ELF-1 (cell line): ENCODE results near the gene CPLX4.

Source experiments
- DNase-seq: peaks from one replicate; pipeline ENCODE4 v3.0.0-alpha.2; 2016; ENCODE audit warnings: low read depth, low spot score

The CPLX4 gene

GRCh38 chr18:59318460-59319050 lies at the start of gene CPLX4:
CPLX4 (minus strand) TSS chr18:59318649; CDS start chr18:59318462, 187 bp downstream.
- DNase-seq = no peak

GRCh38 chr18:59360381-59360780 lies 41.9 kb upstream of the CPLX4 start:
- DNase-seq = no peak

- no peak for DNase-seq
Observed at GRCh38 chr18:59359576-59359952, 41.1 kb upstream of the CPLX4 start.

- peak; percentile 96 for DNase-seq
Observed at GRCh38 chr18:59358712-59359575, 40.5 kb upstream of the CPLX4 start, which contains the start of gene LMAN1. LMAN1 (minus strand) TSS chr18:59359265; CDS start chr18:59359244, 21 bp downstream.

GRCh38 chr18:59358414-59358711 lies 39.9 kb upstream of the CPLX4 start:
- DNase-seq = no peak

- no peak for DNase-seq
Observed at GRCh38 chr18:59357928-59358327, 39.5 kb upstream of the CPLX4 start.

GRCh38 chr18:59354731-59355130 lies 36.3 kb upstream of the CPLX4 start:
- no peak for DNase-seq

- DNase-seq = no peak
Observed at GRCh38 chr18:59353079-59353680, 34.7 kb upstream of the CPLX4 start.

- DNase-seq = no peak
Observed at GRCh38 chr18:59352250-59352855, 33.9 kb upstream of the CPLX4 start.

GRCh38 chr18:59345556-59345955 lies 27.1 kb upstream of the CPLX4 start:
- DNase-seq = no peak

- no peak for DNase-seq
Observed at GRCh38 chr18:59344996-59345395, 26.5 kb upstream of the CPLX4 start.

- no peak for DNase-seq
Observed at GRCh38 chr18:59343926-59344325, 25.5 kb upstream of the CPLX4 start.

GRCh38 chr18:59340817-59341216 lies 22.4 kb upstream of the CPLX4 start:
- no peak for DNase-seq

GRCh38 chr18:59340312-59340711 lies 21.9 kb upstream of the CPLX4 start:
- no peak for DNase-seq

- DNase-seq = no peak
Observed at GRCh38 chr18:59332986-59333385, 14.5 kb upstream of the CPLX4 start.

- DNase-seq = no peak
Observed at GRCh38 chr18:59328683-59329082, 10.2 kb upstream of the CPLX4 start.

GRCh38 chr18:59325965-59326364 lies 7.5 kb upstream of the CPLX4 start:
- DNase-seq = no peak

- no peak for DNase-seq
Observed at GRCh38 chr18:59324623-59324971, 6.1 kb upstream of the CPLX4 start.

- DNase-seq = peak; percentile 4
Observed at GRCh38 chr18:59323931-59324622, 5.6 kb upstream of the CPLX4 start.

GRCh38 chr18:59311631-59312030 lies 6.8 kb downstream of the CPLX4 start:
- DNase-seq = no peak

GRCh38 chr18:59308938-59309260 lies 9.6 kb downstream of the CPLX4 start:
- no peak for DNase-seq
